ENCODE results near the gene MYO1A.
"Not testable (repeated sequence)": the region's sequence is repeated elsewhere in the genome, so short reads cannot be mapped to it uniquely, and the experiment has no call there.

The MYO1A gene

GRCh38 chr12:57072661-57073060 lies 22.7 kb upstream of the MYO1A start:
- no peak for DNase-seq (ENCODE audit: low spot score)
- Histone ChIP-seq H3K27ac (peak overlapping the region; percentile 32 to 70), H3K4me3 (peak overlapping the region; percentile 41)
- TF ChIP-seq CTCF (IDR thresholded peaks at IDR 0.05), result no peak

- TF ChIP-seq CTCF (IDR thresholded peaks at IDR 0.05), result peak; percentile 81
- DNase-seq (ENCODE audit: low spot score), result peak; percentile 79
- no peak overlapping the region for H3K4me3 ChIP-seq
- peak overlapping the region; percentile 44 to 75 for H3K27ac ChIP-seq
Measured at GRCh38 chr12:57069523-57069922, 19.6 kb upstream of the MYO1A start.

GRCh38 chr12:57066245-57066644 lies 16.3 kb upstream of the MYO1A start:
- DNase-seq (ENCODE audit: low spot score), result no peak
- no peak for TF ChIP-seq CTCF (IDR thresholded peaks at IDR 0.05)
- Histone ChIP-seq H3K27ac (no peak overlapping the region), H3K4me3 (no peak overlapping the region)

- Histone ChIP-seq H3K27ac (no peak overlapping the region), H3K4me3 (no peak overlapping the region)
- DNase-seq (ENCODE audit: low spot score), result no peak
- no peak for TF ChIP-seq CTCF (IDR thresholded peaks at IDR 0.05)
Measured at GRCh38 chr12:57063991-57064685, 14.2 kb upstream of the MYO1A start.

GRCh38 chr12:57058454-57058853 lies 8.5 kb upstream of the MYO1A start:
- no peak for TF ChIP-seq CTCF (IDR thresholded peaks at IDR 0.05)
- no peak for DNase-seq (ENCODE audit: low spot score)
- no peak overlapping the region for H3K4me3 ChIP-seq
- no peak overlapping the region for H3K27ac ChIP-seq

GRCh38 chr12:57057067-57057751 lies 7.3 kb upstream of the MYO1A start:
- peak overlapping the region in 1 of 2 donors; percentile 10 for H3K27ac ChIP-seq
- no peak for DNase-seq (ENCODE audit: low spot score)
- H3K4me3 ChIP-seq, result peak overlapping the region; percentile 8
- no peak for TF ChIP-seq CTCF (IDR thresholded peaks at IDR 0.05)

GRCh38 chr12:57055824-57056223 lies 5.9 kb upstream of the MYO1A start:
- no peak for TF ChIP-seq CTCF (IDR thresholded peaks at IDR 0.05)
- DNase-seq (ENCODE audit: low spot score), result no peak
- H3K4me3 ChIP-seq, result no peak overlapping the region
- no peak overlapping the region for H3K27ac ChIP-seq

GRCh38 chr12:57053901-57054300 lies 4.0 kb upstream of the MYO1A start:
- DNase-seq (ENCODE audit: low spot score); H3K27ac ChIP-seq; H3K4me3 ChIP-seq: not testable (repeated sequence)

- not testable (repeated sequence) for H3K27ac ChIP-seq; DNase-seq (ENCODE audit: low spot score); H3K4me3 ChIP-seq
Measured at GRCh38 chr12:57053146-57053545, 3.2 kb upstream of the MYO1A start.
